HL-60 (cell line): ENCODE results near the gene CDC42BPG.

Experiments
- DNase-seq, 2 experiments: peaks; one replicate each; pipeline ENCODE4 v3.0.0-alpha.2; 2010 to 2020; ENCODE audit warnings: low read depth in 1 of 2, low spot score in 1 of 2
- H3K27ac ChIP-seq: fragments of 250-450 bp; sonication (Bioruptor Pico); replicated peaks from 2 replicates; pipeline ENCODE4 v1.5.1; 2020; ENCODE audit warnings: mild to moderate bottlenecking, moderate library complexity
- H3K27me3 ChIP-seq: fragments of 250-450 bp; sonication (Bioruptor Pico); 2 replicates; pipeline ENCODE4 v1.5.1; 2021; ENCODE audit warnings: mild to moderate bottlenecking, moderate library complexity; ENCODE audit not compliant: insufficient read depth, poor library complexity, severe bottlenecking
- H3K4me3 ChIP-seq: replicated peaks from 2 replicates; pipeline ENCODE4 v1.5.1; 2011; ENCODE audit warnings: mild to moderate bottlenecking, control low read depth, low read length; ENCODE audit not compliant: insufficient read depth
- CTCF ChIP-seq: IDR thresholded peaks from one replicate; pipeline ENCODE4 v1.5.1; 2011; ENCODE audit warnings: low read length, control low read depth, inconsistent platforms; ENCODE audit not compliant: insufficient read depth
- GABPA ChIP-seq: IDR thresholded peaks from 2 replicates; pipeline ENCODE4 v1.6.1; 2012; ENCODE audit warnings: low read depth
- POLR2AphosphoS5 ChIP-seq: IDR thresholded peaks from 2 replicates; pipeline ENCODE4 v1.6.1; 2012; ENCODE audit warnings: low read depth
- SPI1 ChIP-seq: IDR thresholded peaks from 2 replicates; pipeline ENCODE4 v1.6.1; 2012; ENCODE audit warnings: low read depth, mild to moderate bottlenecking, borderline replicate concordance
- TF ChIP-seq, protein P1 (sequence below): IDR thresholded peaks from 2 replicates; pipeline ENCODE4 v1.6.1; 2012; ENCODE audit warnings: low read depth; ENCODE audit not compliant: insufficient replicate concordance

The CDC42BPG gene

DNA sequence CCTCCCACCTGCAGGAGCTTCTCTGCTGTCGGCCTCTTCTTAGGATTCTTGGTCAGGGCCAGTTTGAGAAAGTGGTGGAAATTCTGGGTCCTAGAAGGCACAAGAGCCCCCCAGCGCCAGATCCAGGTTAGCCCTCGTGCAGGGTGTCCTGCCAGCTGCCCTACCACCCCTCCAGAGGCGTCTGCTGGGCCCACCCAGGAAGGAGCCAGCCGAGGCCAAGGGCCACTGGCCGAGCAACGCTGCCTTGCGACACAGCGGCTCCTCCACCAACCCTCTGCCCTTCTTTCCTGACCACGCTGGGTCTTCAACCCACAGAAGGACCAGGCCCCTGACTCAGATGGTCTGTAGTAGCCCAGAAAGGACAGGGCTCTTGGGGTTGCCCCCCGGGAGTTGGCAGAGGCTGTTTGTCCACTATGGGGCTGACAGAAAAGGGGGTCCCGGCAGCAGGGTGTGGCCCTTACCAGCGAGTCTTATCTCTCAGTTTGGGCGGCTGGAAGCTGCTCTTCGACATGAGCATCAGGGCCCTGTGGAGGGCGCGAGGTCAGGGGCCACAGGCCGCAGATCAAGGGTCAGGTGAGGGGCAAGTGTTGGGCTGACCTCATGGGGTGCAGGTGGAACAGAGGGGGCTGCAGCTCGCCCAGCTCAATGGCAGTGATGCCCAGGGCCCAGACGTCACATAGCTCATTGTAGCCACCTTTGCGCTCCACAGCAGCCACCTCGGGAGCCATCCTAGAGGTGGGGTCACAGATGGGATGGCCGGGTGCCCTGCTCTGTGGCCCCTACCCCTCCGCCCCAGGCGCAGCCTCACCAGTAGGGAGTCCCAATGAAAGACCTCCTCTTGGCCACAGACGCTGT lies 43.9 kb downstream of the CDC42BPG start:
- Histone ChIP-seq H3K27me3 (no peaks in the 10 kb centered on the region), H3K27ac (peak overlapping the region; percentile 85; the same call in 1 of the 2 replicates), H3K4me3 (no peak overlapping the region)
- no peak for TF ChIP-seq CTCF
- no peak for TF ChIP-seq POLR2AphosphoS5
- no peak for TF ChIP-seq SPI1
- TF ChIP-seq, protein P1, sequence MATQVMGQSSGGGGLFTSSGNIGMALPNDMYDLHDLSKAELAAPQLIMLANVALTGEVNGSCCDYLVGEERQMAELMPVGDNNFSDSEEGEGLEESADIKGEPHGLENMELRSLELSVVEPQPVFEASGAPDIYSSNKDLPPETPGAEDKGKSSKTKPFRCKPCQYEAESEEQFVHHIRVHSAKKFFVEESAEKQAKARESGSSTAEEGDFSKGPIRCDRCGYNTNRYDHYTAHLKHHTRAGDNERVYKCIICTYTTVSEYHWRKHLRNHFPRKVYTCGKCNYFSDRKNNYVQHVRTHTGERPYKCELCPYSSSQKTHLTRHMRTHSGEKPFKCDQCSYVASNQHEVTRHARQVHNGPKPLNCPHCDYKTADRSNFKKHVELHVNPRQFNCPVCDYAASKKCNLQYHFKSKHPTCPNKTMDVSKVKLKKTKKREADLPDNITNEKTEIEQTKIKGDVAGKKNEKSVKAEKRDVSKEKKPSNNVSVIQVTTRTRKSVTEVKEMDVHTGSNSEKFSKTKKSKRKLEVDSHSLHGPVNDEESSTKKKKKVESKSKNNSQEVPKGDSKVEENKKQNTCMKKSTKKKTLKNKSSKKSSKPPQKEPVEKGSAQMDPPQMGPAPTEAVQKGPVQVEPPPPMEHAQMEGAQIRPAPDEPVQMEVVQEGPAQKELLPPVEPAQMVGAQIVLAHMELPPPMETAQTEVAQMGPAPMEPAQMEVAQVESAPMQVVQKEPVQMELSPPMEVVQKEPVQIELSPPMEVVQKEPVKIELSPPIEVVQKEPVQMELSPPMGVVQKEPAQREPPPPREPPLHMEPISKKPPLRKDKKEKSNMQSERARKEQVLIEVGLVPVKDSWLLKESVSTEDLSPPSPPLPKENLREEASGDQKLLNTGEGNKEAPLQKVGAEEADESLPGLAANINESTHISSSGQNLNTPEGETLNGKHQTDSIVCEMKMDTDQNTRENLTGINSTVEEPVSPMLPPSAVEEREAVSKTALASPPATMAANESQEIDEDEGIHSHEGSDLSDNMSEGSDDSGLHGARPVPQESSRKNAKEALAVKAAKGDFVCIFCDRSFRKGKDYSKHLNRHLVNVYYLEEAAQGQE: no peak
- no peak for TF ChIP-seq GABPA
- DNase-seq: no peak

- no peak overlapping the region for H3K27ac ChIP-seq
- no peak for DNase-seq
- no peak overlapping the region for H3K4me3 ChIP-seq
- H3K27me3 ChIP-seq: no peaks in the 10 kb centered on the region
- TF ChIP-seq, protein P1: no peak
Observed at GRCh38 chr11:64799623-64800302, 44.7 kb downstream of the CDC42BPG start.

GRCh38 chr11:64799256-64799622 lies 45.2 kb downstream of the CDC42BPG start:
- DNase-seq: no peak
- Histone ChIP-seq H3K27ac (no peak overlapping the region), H3K4me3 (no peak overlapping the region), H3K27me3 (no peaks in the 10 kb centered on the region)
- TF ChIP-seq SPI1 (no peak), CTCF (no peak), POLR2AphosphoS5 (no peak), GABPA (no peak)
- TF ChIP-seq, protein P1: no peak
